Measurements from ENCODE around the gene FOXC1.

GRCh38 chr6:1577146-1577680, 32.5 kb upstream of the FOXC1 start:
- TF ChIP-seq CTCF (IDR thresholded peaks at IDR 0.05): no peak
- TF ChIP-seq POLR2AphosphoS5 (IDR thresholded peaks at IDR 0.05): no peak
- TF ChIP-seq POLR2A (IDR thresholded peaks at IDR 0.05): no peak
